CD14-positive monocyte (primary cell): ENCODE data around the gene HAX1. TPM values are rescaled to one million over a fixed set of nuclear protein-coding genes. Genes with fewer than 3 reads are reported as not detected.

Experiments
- DNase-seq, 3 donors: peaks; one replicate each; pipeline ENCODE4 v3.0.0-alpha.2; 2011 to 2022
- H2AFZ ChIP-seq: 2 replicates; pipeline ENCODE4 v1.6.0; 2012; ENCODE audit warnings: mild to moderate bottlenecking, low read depth, low read length, inconsistent platforms; ENCODE audit not compliant: insufficient read depth, poor library complexity, severe bottlenecking
- H3K27ac ChIP-seq, 2 donors: 1 replicate in 1 of 2; 2 replicates in 1 of 2; pipeline ENCODE4 v1.5.1; 2012 to 2013; ENCODE audit warnings: low read length in 2 of 2, control low read depth in 1 of 2, inconsistent platforms in 1 of 2, low read depth in 1 of 2, mild to moderate bottlenecking in 1 of 2
- H3K27me3 ChIP-seq, 2 donors: one replicate each; pipeline versions ENCODE4 v1.6.0 to v1.6.1; 2011 to 2013; ENCODE audit warnings: low read length in 2 of 2; ENCODE audit not compliant: control insufficient read depth in 2 of 2, insufficient read depth in 2 of 2
- H3K36me3 ChIP-seq, 2 donors: replicated peaks in 1 of 2; 1 replicate in 1 of 2; 2 replicates in 1 of 2; pipeline versions ENCODE4 v1.5.1 to v1.6.1; 2012 to 2013; ENCODE audit warnings: low read length in 2 of 2, control low read depth in 1 of 2, inconsistent platforms in 1 of 2, mild to moderate bottlenecking in 1 of 2; ENCODE audit not compliant: insufficient read depth in 2 of 2, control insufficient read depth in 1 of 2
- H3K4me1 ChIP-seq, 2 donors: 1 replicate in 1 of 2; 2 replicates in 1 of 2; pipeline versions ENCODE4 v1.5.1 to v1.6.1; 2012 to 2013; ENCODE audit warnings: low read length in 2 of 2, control low read depth in 1 of 2, inconsistent platforms in 1 of 2, mild to moderate bottlenecking in 1 of 2, moderate library complexity in 1 of 2; ENCODE audit not compliant: insufficient read depth in 2 of 2, control insufficient read depth in 1 of 2
- H3K4me2 ChIP-seq: replicated peaks from 2 replicates; pipeline ENCODE3; 2012; ENCODE audit warnings: low read length, moderate library complexity, mild to moderate bottlenecking; ENCODE audit not compliant: poor library complexity, severe bottlenecking; ENCODE audit errors: extremely low read depth
- H3K4me3 ChIP-seq, 3 experiments: fragments of 200-600 bp in 1 of 3; sonication (generic) in 1 of 3; replicated peaks in 1 of 3; 1 replicate in 2 of 3; 2 replicates in 1 of 3; pipeline ENCODE4 v1.5.1; 2011 to 2013; ENCODE audit warnings: low read length in 3 of 3, mild to moderate bottlenecking in 3 of 3, control low read depth in 2 of 3, low read depth in 2 of 3, inconsistent platforms in 1 of 3, moderate library complexity in 1 of 3
- H3K79me2 ChIP-seq: 2 replicates; pipeline ENCODE4 v1.6.0; 2012; ENCODE audit warnings: mild to moderate bottlenecking, control low read depth, inconsistent platforms, low read length, moderate library complexity; ENCODE audit not compliant: insufficient read depth
- H3K9ac ChIP-seq: 2 replicates; pipeline ENCODE4 v1.6.0; 2017; ENCODE audit warnings: low read length, mild to moderate bottlenecking; ENCODE audit not compliant: insufficient read depth, poor library complexity, severe bottlenecking
- H3K9me3 ChIP-seq, 2 donors: replicated peaks in 1 of 2; 1 replicate in 1 of 2; 2 replicates in 1 of 2; pipeline versions ENCODE4 v1.5.1 to v1.6.1; 2012 to 2013; ENCODE audit warnings: low read length in 2 of 2, control low read depth in 1 of 2; ENCODE audit not compliant: control insufficient read depth in 1 of 2, insufficient read depth in 1 of 2
- H4K20me1 ChIP-seq: 2 replicates; pipeline ENCODE4 v1.6.0; 2012; ENCODE audit warnings: mild to moderate bottlenecking, low read length, control low read depth, moderate library complexity; ENCODE audit not compliant: insufficient read depth
- H3K27ac Mint-ChIP-seq, 7 donors: one replicate each; pipeline ENCODE4 v1.8.0; 2020; ENCODE audit warnings: mild to moderate bottlenecking in 7 of 7, mixed read lengths in 7 of 7, moderate library complexity in 6 of 7, inconsistent platforms in 2 of 7
- H3K27me3 Mint-ChIP-seq, 3 donors: one replicate each; pipeline ENCODE4 v1.8.0; 2021 to 2022; ENCODE audit warnings: low read depth in 3 of 3, mild to moderate bottlenecking in 3 of 3, mixed read lengths in 3 of 3, moderate library complexity in 3 of 3, inconsistent platforms in 1 of 3
- H3K36me3 Mint-ChIP-seq, 2 donors: one replicate each; pipeline ENCODE4 v1.8.0; 2020; ENCODE audit warnings: mixed read lengths in 2 of 2, inconsistent platforms in 1 of 2, mild to moderate bottlenecking in 1 of 2
- H3K4me1 Mint-ChIP-seq: one replicate; pipeline ENCODE4 v1.8.0; 2020; ENCODE audit warnings: mild to moderate bottlenecking, mixed read lengths
- H3K4me3 Mint-ChIP-seq, 2 donors: one replicate each; pipeline ENCODE4 v1.8.0; 2020; ENCODE audit warnings: mild to moderate bottlenecking in 2 of 2, mixed read lengths in 2 of 2, moderate library complexity in 1 of 2
- H3K9me3 Mint-ChIP-seq, 7 donors: one replicate each; pipeline ENCODE4 v1.8.0; 2020 to 2022; ENCODE audit warnings: mixed read lengths in 7 of 7, mild to moderate bottlenecking in 6 of 7, moderate library complexity in 6 of 7, inconsistent platforms in 2 of 7
- WGBS: methylation state at CpG from one replicate; pipeline ENCODE4 v1.1.5; 2013; ENCODE audit warnings: missing lambda C conversion rate; ENCODE audit not compliant: insufficient coverage; 5-methylcytosine and 5-hydroxymethylcytosine counted together
- intact Hi-C, 2 donors: fragments of 100-400 bp; cut with micrococcal nuclease; formaldehyde crosslinking; loops; one replicate each; pipeline versions ENCODE4 v1.15.0 to v1.15.1; 2023
- polyA plus RNA-seq, 3 donors: library from polyadenylated mRNA; depleted of rRNA in 1 of 3; unstranded in 2 of 3; stranded (reverse) in 1 of 3; fragments of 300-500 nt in 2 of 3; fragments of >200 nt in 1 of 3; fragmentation: Illumina TruSeq in 2 of 3; gene quantifications; 1 replicate in 2 of 3; 2 replicates in 1 of 3; pipeline ENCODE4 v1.2.3, GENCODE V29; 2012 to 2021
- TF ChIP-seq, protein P1 (sequence below): fragments of 200-600 bp; IDR thresholded peaks from one replicate; pipeline ENCODE4 v1.8.0; 2022; ENCODE audit warnings: antibody characterized with exemption, mild to moderate bottlenecking

HAX1 gene
- polyA plus RNA-seq, 3 donors: 51.4 to 94.9 (median 91.7) TPM

- Histone ChIP-seq H3K79me2 (no peaks in the 10 kb centered on the region), H3K27ac (no peak overlapping the region), H2AFZ (no peak overlapping the region), H3K4me1 (peaks cover 3 to 6% of the 10 kb centered on the region in 2 donors), H3K4me2 (no peak overlapping the region), H3K36me3 (peaks cover 94% of the 10 kb centered on the region in 2 donors), H3K9ac (no peak overlapping the region), H3K4me3 (no peak overlapping the region), H3K27me3 (no peaks in the 10 kb centered on the region), H3K9me3 (no peaks in the 10 kb centered on the region), H4K20me1 (peaks cover 16% of the 10 kb centered on the region)
- no CpG with 5 or more reads among the region's 1 CpG for WGBS
- peak overlapping the region in 1 of 7 donors; percentile 4 for H3K27ac Mint-ChIP-seq
- peaks cover 92 to 95% of the 10 kb centered on the region in 2 donors for H3K36me3 Mint-ChIP-seq
- TF ChIP-seq, protein P1, sequence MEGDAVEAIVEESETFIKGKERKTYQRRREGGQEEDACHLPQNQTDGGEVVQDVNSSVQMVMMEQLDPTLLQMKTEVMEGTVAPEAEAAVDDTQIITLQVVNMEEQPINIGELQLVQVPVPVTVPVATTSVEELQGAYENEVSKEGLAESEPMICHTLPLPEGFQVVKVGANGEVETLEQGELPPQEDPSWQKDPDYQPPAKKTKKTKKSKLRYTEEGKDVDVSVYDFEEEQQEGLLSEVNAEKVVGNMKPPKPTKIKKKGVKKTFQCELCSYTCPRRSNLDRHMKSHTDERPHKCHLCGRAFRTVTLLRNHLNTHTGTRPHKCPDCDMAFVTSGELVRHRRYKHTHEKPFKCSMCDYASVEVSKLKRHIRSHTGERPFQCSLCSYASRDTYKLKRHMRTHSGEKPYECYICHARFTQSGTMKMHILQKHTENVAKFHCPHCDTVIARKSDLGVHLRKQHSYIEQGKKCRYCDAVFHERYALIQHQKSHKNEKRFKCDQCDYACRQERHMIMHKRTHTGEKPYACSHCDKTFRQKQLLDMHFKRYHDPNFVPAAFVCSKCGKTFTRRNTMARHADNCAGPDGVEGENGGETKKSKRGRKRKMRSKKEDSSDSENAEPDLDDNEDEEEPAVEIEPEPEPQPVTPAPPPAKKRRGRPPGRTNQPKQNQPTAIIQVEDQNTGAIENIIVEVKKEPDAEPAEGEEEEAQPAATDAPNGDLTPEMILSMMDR: no peak
- H3K27me3 Mint-ChIP-seq: no peaks in the 10 kb centered on the region
- no peaks in the 10 kb centered on the region for H3K9me3 Mint-ChIP-seq
- DNase-seq: no peak
- intact Hi-C loops: no loop called here
- peaks cover 8% of the 10 kb centered on the region for H3K4me1 Mint-ChIP-seq
- H3K4me3 Mint-ChIP-seq: no peak overlapping the region
Observed at GRCh38 chr1:154260127-154260526, 12.3 kb upstream of the HAX1 start.

DNA sequence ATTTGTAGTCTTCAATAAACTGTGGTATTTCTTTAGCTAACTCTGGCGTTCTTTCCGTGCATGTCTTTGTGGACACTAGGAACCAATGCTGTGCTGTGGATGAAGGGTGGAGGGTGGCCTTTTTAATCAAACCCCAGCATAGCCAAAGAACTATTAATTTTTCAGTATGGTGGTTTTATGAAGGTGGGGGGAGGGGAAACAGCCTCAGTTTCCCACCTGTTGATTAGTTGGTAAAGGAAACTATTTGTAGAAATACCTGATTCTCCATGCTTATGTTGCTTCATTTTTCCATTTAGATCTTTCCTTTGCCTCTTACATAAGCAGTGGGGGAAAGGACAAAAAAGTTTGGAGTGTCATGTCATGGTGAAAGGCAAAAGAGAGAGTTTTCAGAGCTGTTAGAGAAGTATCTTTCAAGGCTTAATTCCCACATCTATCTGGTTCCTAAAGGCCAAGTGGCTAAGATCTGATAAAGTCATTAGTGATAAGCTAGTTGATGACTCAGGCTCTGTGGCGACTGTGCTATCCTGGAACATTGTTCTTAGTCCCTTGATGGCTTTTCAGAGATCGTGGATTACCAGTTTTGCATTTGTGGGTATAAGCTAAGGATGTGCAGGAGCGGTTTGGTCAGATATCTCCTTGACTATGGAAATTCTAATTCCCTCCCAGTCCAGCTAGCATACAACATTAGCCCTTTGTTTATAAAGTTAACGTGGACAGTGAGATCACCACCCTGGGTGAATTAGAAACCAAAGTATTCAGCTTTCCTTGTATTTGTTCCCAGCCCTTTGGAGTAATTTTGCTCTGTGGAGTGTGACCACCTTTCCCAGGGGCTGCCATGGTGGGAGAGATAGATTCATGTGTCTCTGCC is 8.7 kb upstream of the HAX1 start:
- Histone ChIP-seq H4K20me1 (peaks cover 16% of the 10 kb centered on the region), H3K4me2 (no peak overlapping the region), H3K9ac (no peak overlapping the region), H2AFZ (no peak overlapping the region), H3K36me3 (peaks cover 81 to 88% of the 10 kb centered on the region in 2 donors), H3K9me3 (no peaks in the 10 kb centered on the region), H3K79me2 (no peaks in the 10 kb centered on the region), H3K4me3 (no peak overlapping the region), H3K4me1 (peaks cover 3 to 6% of the 10 kb centered on the region in 2 donors), H3K27ac (peak overlapping the region in 1 of 2 donors; percentile 27), H3K27me3 (no peaks in the 10 kb centered on the region)
- peaks cover 79 to 89% of the 10 kb centered on the region in 2 donors for H3K36me3 Mint-ChIP-seq
- H3K27ac Mint-ChIP-seq: peak overlapping the region in 3 of 7 donors; percentile 13 to 59 (median 41)
- peaks cover 8% of the 10 kb centered on the region for H3K4me1 Mint-ChIP-seq
- no peaks in the 10 kb centered on the region for H3K27me3 Mint-ChIP-seq
- no peaks in the 10 kb centered on the region for H3K9me3 Mint-ChIP-seq
- DNase-seq: no peak
- WGBS: no CpG with 5 or more reads among the region's 6 CpGs
- H3K4me3 Mint-ChIP-seq: no peak overlapping the region
- TF ChIP-seq, protein P1: no peak
- intact Hi-C loops: no loop called here
